Keratinocyte (primary cell): ENCODE measurements around the gene CHRNG. TPM values are rescaled to one million over a fixed set of nuclear protein-coding genes. Genes with fewer than 3 reads are reported as not detected.
"Not testable (repeated sequence)": the region's sequence is repeated elsewhere in the genome, so short reads cannot be mapped to it uniquely, and the experiment has no call there.

Experiments used
- DNase-seq: peaks from one replicate; pipeline ENCODE4 v3.0.0-alpha.2; 2011; ENCODE audit warnings: low read depth, missing footprints, low spot score
- FAIRE-seq: peaks from 2 replicates; lab custom pipeline; 2011; peaks lifted over from hg19 to GRCh38; lab: Jason Lieb, UNC
- H2AFZ ChIP-seq: 2 replicates; pipeline ENCODE4 v1.6.0; 2012; ENCODE audit warnings: low read length, control low read depth, inconsistent platforms; ENCODE audit not compliant: control insufficient read depth
- H3K27ac ChIP-seq: 2 replicates; pipeline ENCODE4 v1.5.1; 2011; ENCODE audit warnings: low read length; ENCODE audit not compliant: control insufficient read depth, insufficient read depth
- H3K27me3 ChIP-seq: 3 replicates; pipeline ENCODE4 v1.6.0; 2011; ENCODE audit warnings: low read length; ENCODE audit not compliant: control insufficient read depth, insufficient read depth; ENCODE audit errors: extremely low read depth
- H3K36me3 ChIP-seq, 2 experiments: 2 replicates in 1 of 2; 3 replicates in 1 of 2; pipeline ENCODE4 v1.5.1; 2011; ENCODE audit warnings: low read length in 2 of 2, mild to moderate bottlenecking in 1 of 2; ENCODE audit not compliant: control insufficient read depth in 2 of 2, insufficient read depth in 2 of 2; ENCODE audit errors: extremely low read depth in 1 of 2
- H3K4me1 ChIP-seq: 3 replicates; pipeline ENCODE4 v1.5.1; 2011; ENCODE audit warnings: low read length; ENCODE audit not compliant: control insufficient read depth, insufficient read depth; ENCODE audit errors: extremely low read depth
- H3K4me2 ChIP-seq: 3 replicates; pipeline ENCODE4 v1.6.0; 2011; ENCODE audit warnings: low read depth, low read length; ENCODE audit not compliant: control insufficient read depth, insufficient read depth; ENCODE audit errors: extremely low read depth
- H3K4me3 ChIP-seq, 3 experiments: fragments of 200-600 bp in 1 of 3; sonication (generic) in 1 of 3; 2 replicates in 2 of 3; 3 replicates in 1 of 3; pipeline ENCODE4 v1.5.1; 2011 to 2016; ENCODE audit warnings: low read length in 3 of 3, mild to moderate bottlenecking in 3 of 3, control low read depth in 2 of 3, inconsistent platforms in 1 of 3, low read depth in 1 of 3, mixed read lengths in 1 of 3, mixed run types in 1 of 3, moderate library complexity in 1 of 3; ENCODE audit not compliant: control insufficient read depth in 2 of 3, insufficient read depth in 2 of 3; ENCODE audit errors: extremely low read depth in 1 of 3
- H3K79me2 ChIP-seq: 2 replicates; pipeline ENCODE4 v1.6.0; 2012; ENCODE audit warnings: low read length; ENCODE audit not compliant: control insufficient read depth, insufficient read depth
- H3K9ac ChIP-seq: 3 replicates; pipeline ENCODE4 v1.6.0; 2011; ENCODE audit warnings: low read length; ENCODE audit not compliant: control insufficient read depth, insufficient read depth; ENCODE audit errors: extremely low read depth
- H3K9me1 ChIP-seq: 3 replicates; pipeline ENCODE4 v1.6.0; 2011; ENCODE audit warnings: low read length; ENCODE audit not compliant: control insufficient read depth, insufficient read depth; ENCODE audit errors: extremely low read depth
- H3K9me3 ChIP-seq: 2 replicates; pipeline ENCODE4 v1.5.1; 2012; ENCODE audit warnings: low read depth, low read length; ENCODE audit not compliant: control insufficient read depth
- H4K20me1 ChIP-seq: 3 replicates; pipeline ENCODE4 v1.6.0; 2011; ENCODE audit warnings: low read length; ENCODE audit not compliant: control insufficient read depth, insufficient read depth; ENCODE audit errors: extremely low read depth
- EZH2 ChIP-seq: IDR thresholded peaks from one replicate; pipeline ENCODE4 v1.6.1; 2012; ENCODE audit warnings: inconsistent platforms, mild to moderate bottlenecking, low read length, moderate library complexity
- dilution Hi-C: fragments of 300-500 bp; cut with MboI; formaldehyde crosslinking; loops from one replicate; pipeline ENCODE4 v1.7.0; 2020; ENCODE audit warnings: low sequenced_read_pairs; ENCODE audit not compliant: extremely low pct_ligation_motif_present
- polyA plus RNA-seq, 5 experiments: library from polyadenylated mRNA; depleted of rRNA in 3 of 5; stranded (reverse) in 3 of 5; stranded (forward) in 1 of 5; unstranded in 1 of 5; fragments of >200 nt; gene quantifications; 1 replicate in 1 of 5; 2 replicates in 3 of 5; 3 replicates in 1 of 5; pipeline versions ENCODE4 v1.2.1 to v1.2.3, GENCODE V29; 2011 to 2012; ENCODE audit warnings: missing spikeins in 2 of 5, low read depth in 1 of 5, low replicate concordance in 1 of 5
- TF ChIP-seq, protein P1 (sequence below), 3 experiments: IDR thresholded peaks in 1 of 3; conservative IDR thresholded peaks in 1 of 3; optimal IDR thresholded peaks in 1 of 3; 2 replicates in 2 of 3; 3 replicates in 1 of 3; pipeline versions ENCODE3 to v1.5.1; 2011; ENCODE audit warnings: low read length in 3 of 3, mild to moderate bottlenecking in 3 of 3, moderate library complexity in 2 of 3, control low read depth in 1 of 3, inconsistent platforms in 1 of 3; ENCODE audit not compliant: insufficient read depth in 2 of 3; ENCODE audit errors: extremely low read depth in 1 of 3

CHRNG gene
- polyA plus RNA-seq, 1 donor (not counting 4 experiments of a cell fraction or from before 2014, with no cell fraction given): not detected

DNA sequence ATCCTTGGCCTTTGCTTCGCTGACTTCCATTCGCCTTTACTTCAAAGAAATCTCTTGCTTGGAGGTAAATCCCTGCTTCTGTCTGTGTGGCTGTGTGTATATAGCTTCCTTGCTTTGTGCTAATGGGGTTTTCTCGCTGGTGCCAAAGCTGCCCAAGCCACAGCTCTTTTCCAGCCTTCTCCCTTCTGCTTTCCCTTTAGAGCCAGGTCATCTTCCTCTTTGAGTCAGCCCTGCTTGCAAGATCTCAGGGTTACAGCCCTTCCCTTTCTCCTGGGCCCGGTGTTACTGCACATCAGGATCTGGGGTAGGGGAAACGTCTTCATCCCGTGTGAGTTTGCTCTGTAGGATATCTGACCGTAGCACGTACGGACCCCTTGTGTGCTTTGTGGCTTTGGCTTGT lies 30.0 kb downstream of the CHRNG start:
- Histone ChIP-seq H3K9me3 (no peaks in the 10 kb centered on the region), H3K4me3 (no peak overlapping the region), H3K9ac (no peak overlapping the region), H3K36me3 (peaks cover 35 to 37% of the 10 kb centered on the region in 2 experiments), H3K9me1 (no peaks in the 10 kb centered on the region), H3K4me1 (peaks cover 16% of the 10 kb centered on the region), H2AFZ (no peak overlapping the region), H3K4me2 (no peak overlapping the region), H3K79me2 (no peaks in the 10 kb centered on the region), H3K27me3 (no peaks in the 10 kb centered on the region), H3K27ac (no peak overlapping the region), H4K20me1 (no peaks in the 10 kb centered on the region)
- no peak for TF ChIP-seq EZH2
- TF ChIP-seq, protein P1, sequence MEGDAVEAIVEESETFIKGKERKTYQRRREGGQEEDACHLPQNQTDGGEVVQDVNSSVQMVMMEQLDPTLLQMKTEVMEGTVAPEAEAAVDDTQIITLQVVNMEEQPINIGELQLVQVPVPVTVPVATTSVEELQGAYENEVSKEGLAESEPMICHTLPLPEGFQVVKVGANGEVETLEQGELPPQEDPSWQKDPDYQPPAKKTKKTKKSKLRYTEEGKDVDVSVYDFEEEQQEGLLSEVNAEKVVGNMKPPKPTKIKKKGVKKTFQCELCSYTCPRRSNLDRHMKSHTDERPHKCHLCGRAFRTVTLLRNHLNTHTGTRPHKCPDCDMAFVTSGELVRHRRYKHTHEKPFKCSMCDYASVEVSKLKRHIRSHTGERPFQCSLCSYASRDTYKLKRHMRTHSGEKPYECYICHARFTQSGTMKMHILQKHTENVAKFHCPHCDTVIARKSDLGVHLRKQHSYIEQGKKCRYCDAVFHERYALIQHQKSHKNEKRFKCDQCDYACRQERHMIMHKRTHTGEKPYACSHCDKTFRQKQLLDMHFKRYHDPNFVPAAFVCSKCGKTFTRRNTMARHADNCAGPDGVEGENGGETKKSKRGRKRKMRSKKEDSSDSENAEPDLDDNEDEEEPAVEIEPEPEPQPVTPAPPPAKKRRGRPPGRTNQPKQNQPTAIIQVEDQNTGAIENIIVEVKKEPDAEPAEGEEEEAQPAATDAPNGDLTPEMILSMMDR (optimal IDR thresholded peaks at IDR 0.05 in 1 of 3, IDR thresholded peaks at IDR 0.05 in 1 of 3, conservative IDR thresholded peaks at IDR 0.05 in 1 of 3; ENCODE audit: extremely low read depth in 1 of 3, insufficient read depth in 2 of 3, low read length in 3 of 3): no peak
- dilution Hi-C loops: no loop called here
- FAIRE-seq: no peak
- DNase-seq: no peak

DNA sequence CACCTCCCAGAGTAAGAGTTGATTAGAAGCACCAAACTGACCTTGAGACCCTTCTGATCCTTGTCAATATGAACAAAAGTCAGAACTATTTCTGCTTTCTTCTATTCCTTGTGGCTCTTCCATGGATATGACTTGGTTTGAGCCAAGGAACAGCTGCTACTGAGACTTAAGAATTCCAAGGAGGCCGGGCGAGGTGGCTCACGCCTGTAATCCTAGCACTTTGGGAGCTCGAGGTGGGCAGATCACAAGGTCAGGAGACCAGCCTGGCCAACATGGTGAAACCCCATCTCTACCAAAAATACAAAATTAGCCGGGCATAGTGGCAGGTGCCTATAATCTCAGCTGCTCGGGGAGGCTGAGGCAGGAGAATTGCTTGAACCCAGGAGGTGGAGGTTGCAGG lies 31.0 kb downstream of the CHRNG start:
- H3K27me3 ChIP-seq, H3K4me3 ChIP-seq, H3K79me2 ChIP-seq, FAIRE-seq, H3K9ac ChIP-seq, DNase-seq, H3K9me1 ChIP-seq, dilution Hi-C loops, H3K9me3 ChIP-seq, H3K27ac ChIP-seq, H4K20me1 ChIP-seq, H3K4me2 ChIP-seq, H2AFZ ChIP-seq: not testable (repeated sequence)
- Histone ChIP-seq H3K4me1 (peaks cover 16% of the 10 kb centered on the region), H3K36me3 (peaks cover 29 to 40% of the 10 kb centered on the region in 2 experiments)

DNA sequence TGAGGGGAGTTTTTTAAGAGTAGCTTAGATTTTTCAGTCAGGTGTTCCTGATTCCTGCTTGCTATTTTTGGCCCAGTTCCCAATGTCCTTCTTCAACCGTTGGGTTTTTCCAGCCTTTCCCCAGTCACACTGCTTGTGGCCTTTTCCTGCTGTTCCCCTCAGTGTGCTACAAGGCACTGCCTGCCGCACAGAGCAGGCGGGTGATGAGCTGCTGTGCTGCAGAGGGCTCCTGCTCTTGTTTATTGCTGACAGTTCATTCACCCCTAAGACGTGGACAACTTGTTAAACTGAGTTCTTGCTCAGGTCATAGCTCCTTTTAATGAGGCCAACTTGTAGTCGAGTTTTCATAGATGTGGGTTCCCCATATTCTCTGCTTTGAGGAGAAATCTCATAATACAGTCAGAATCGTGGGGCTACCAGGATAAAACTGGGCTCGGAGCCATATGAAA lies 31.6 kb downstream of the CHRNG start:
- Histone ChIP-seq H3K4me1 (peaks cover 16% of the 10 kb centered on the region), H2AFZ (no peak overlapping the region), H3K9me1 (no peaks in the 10 kb centered on the region), H3K4me2 (no peak overlapping the region), H3K27ac (no peak overlapping the region), H3K9ac (no peak overlapping the region), H3K27me3 (no peaks in the 10 kb centered on the region), H3K79me2 (no peaks in the 10 kb centered on the region), H3K36me3 (peaks cover 29 to 40% of the 10 kb centered on the region in 2 experiments), H3K4me3 (no peak overlapping the region), H3K9me3 (no peaks in the 10 kb centered on the region), H4K20me1 (no peaks in the 10 kb centered on the region)
- DNase-seq (no peak), FAIRE-seq (peak; percentile 44)
- dilution Hi-C loops: no loop called here
- no peak for TF ChIP-seq EZH2
- TF ChIP-seq, protein P1 (optimal IDR thresholded peaks at IDR 0.05 in 1 of 3, IDR thresholded peaks at IDR 0.05 in 1 of 3, conservative IDR thresholded peaks at IDR 0.05 in 1 of 3; ENCODE audit: extremely low read depth in 1 of 3, insufficient read depth in 2 of 3, low read length in 3 of 3): no peak
